Effector memory CD4-positive, alpha-beta T cell (primary cell): Measurements from ENCODE around the gene TEX35.

ENCODE experiments used
- DNase-seq, 3 donors: peaks; one replicate each; pipeline ENCODE4 v3.0.0-alpha.2; 2020
- H3K27ac ChIP-seq: 2 replicates; pipeline ENCODE4 v1.7.0; 2013; ENCODE audit warnings: mild to moderate bottlenecking, low read length, moderate library complexity; ENCODE audit not compliant: insufficient read depth, poor library complexity, severe bottlenecking
- H3K27me3 ChIP-seq: replicated peaks from 2 replicates; pipeline ENCODE4 v1.7.0; 2013; ENCODE audit warnings: mild to moderate bottlenecking, low read length; ENCODE audit not compliant: insufficient read depth, control insufficient read depth, poor library complexity, severe bottlenecking
- H3K36me3 ChIP-seq: 2 replicates; pipeline ENCODE4 v1.7.0; 2013; ENCODE audit warnings: mild to moderate bottlenecking, low read length, moderate library complexity; ENCODE audit not compliant: control insufficient read depth, insufficient read depth
- H3K4me1 ChIP-seq: 2 replicates; pipeline ENCODE4 v1.7.0; 2013; ENCODE audit warnings: low read length, mild to moderate bottlenecking; ENCODE audit not compliant: control insufficient read depth, insufficient read depth, poor library complexity, severe bottlenecking
- H3K4me3 ChIP-seq: 2 replicates; pipeline ENCODE4 v1.7.0; 2013; ENCODE audit warnings: low read length, low read depth, mild to moderate bottlenecking; ENCODE audit not compliant: insufficient read depth, poor library complexity, severe bottlenecking
- H3K9me3 ChIP-seq: 2 replicates; pipeline ENCODE4 v1.7.0; 2013; ENCODE audit warnings: mild to moderate bottlenecking, low read length, moderate library complexity; ENCODE audit not compliant: control insufficient read depth

TEX35 gene

GRCh38 chr1:178566187-178566586, 53.3 kb downstream of the TEX35 start:
- Histone ChIP-seq H3K4me3 (no peak overlapping the region), H3K36me3 (no peaks in the 10 kb centered on the region), H3K27me3 (no peaks in the 10 kb centered on the region), H3K4me1 (no peaks in the 10 kb centered on the region), H3K9me3 (no peaks in the 10 kb centered on the region), H3K27ac (no peak overlapping the region)
- no peak for DNase-seq

GRCh38 chr1:178571807-178572206, 58.9 kb downstream of the TEX35 start:
- Histone ChIP-seq H3K9me3 (no peaks in the 10 kb centered on the region), H3K27me3 (no peaks in the 10 kb centered on the region), H3K27ac (no peak overlapping the region), H3K4me1 (no peaks in the 10 kb centered on the region), H3K4me3 (no peak overlapping the region), H3K36me3 (no peaks in the 10 kb centered on the region)
- no peak for DNase-seq
